Lung (tissue), 12 donors: ENCODE results near the gene DNAJC4. TPM values are rescaled to one million over a fixed set of nuclear protein-coding genes. Genes with fewer than 3 reads are reported as not detected.

ENCODE experiments used
- ATAC-seq: fragments of 200-7000 bp; cut with Tn5 transposase; one replicate; pipeline ENCODE4 v1.9.1; 2020; ENCODE audit warnings: moderate number of reproducible peaks; ENCODE audit not compliant: insufficient read depth, low FRiP score
- DNase-seq, 3 donors: peaks; one replicate each; pipeline ENCODE4 v3.0.0-alpha.2; 2013 to 2017
- H3K27ac ChIP-seq, 2 donors: one replicate each; pipeline ENCODE4 v1.5.1; 2013; ENCODE audit warnings: mild to moderate bottlenecking in 2 of 2, moderate library complexity in 2 of 2, control low read depth in 1 of 2, inconsistent platforms in 1 of 2, low read depth in 1 of 2, low read length in 1 of 2
- H3K27me3 ChIP-seq, 3 donors: one replicate each; pipeline ENCODE4 v1.5.1; 2013; ENCODE audit warnings: low read length in 2 of 3; ENCODE audit not compliant: control insufficient read depth in 3 of 3, insufficient read depth in 3 of 3
- H3K36me3 ChIP-seq, 4 donors: one replicate each; pipeline ENCODE4 v1.5.1; 2013; ENCODE audit warnings: low read length in 4 of 4, mild to moderate bottlenecking in 1 of 4, moderate library complexity in 1 of 4; ENCODE audit not compliant: control insufficient read depth in 4 of 4, insufficient read depth in 4 of 4
- H3K4me1 ChIP-seq, 5 donors: one replicate each; pipeline ENCODE4 v1.5.1; 2013; ENCODE audit warnings: low read length in 5 of 5, mild to moderate bottlenecking in 2 of 5, moderate library complexity in 1 of 5; ENCODE audit not compliant: control insufficient read depth in 5 of 5, insufficient read depth in 5 of 5
- H3K4me3 ChIP-seq: one replicate; pipeline ENCODE4 v1.5.1; 2013; ENCODE audit warnings: mild to moderate bottlenecking, control low read depth, moderate library complexity
- H3K9ac ChIP-seq, 2 donors: one replicate each; pipeline ENCODE4 v1.5.1; 2013; ENCODE audit warnings: low read length in 2 of 2, control low read depth in 1 of 2; ENCODE audit not compliant: insufficient read depth in 1 of 2
- H3K9me3 ChIP-seq, 4 donors: one replicate each; pipeline ENCODE4 v1.5.1; 2013; ENCODE audit warnings: low read length in 3 of 4, mild to moderate bottlenecking in 1 of 4, moderate library complexity in 1 of 4; ENCODE audit not compliant: control insufficient read depth in 4 of 4, insufficient read depth in 3 of 4
- CTCF ChIP-seq: IDR thresholded peaks from 2 replicates; pipeline ENCODE4 v1.5.1; 2012; ENCODE audit warnings: mild to moderate bottlenecking; ENCODE audit errors: control extremely low read depth, extremely low read depth
- WGBS, 2 donors: extraction: QIAGEN DNeasy Blood & Tissue Kit; methylation state at CpG; one replicate each; pipeline ENCODE4 v1.1.7; 2013; 5-methylcytosine and 5-hydroxymethylcytosine counted together
- polyA plus RNA-seq, 2 donors: library from polyadenylated mRNA; stranded (reverse); fragments of 200-250 nt; gene quantifications; one replicate each; pipeline ENCODE4 v1.2.1, GENCODE V29; 2013
- total RNA-seq, 2 donors: library from RNA; depleted of rRNA in 1 of 2; stranded (reverse); fragments of >200 nt in 1 of 2; gene quantifications; one replicate each; pipeline ENCODE4 v1.2.1, GENCODE V29; 2014 to 2021
- donor health status: control.
- donor health status: control.
- donor health status: Bipolar disorder and iron deficiency.
- donor health status: healthy.
- donor health status: DM: yes; HTN: yes; CAD: no.

The DNAJC4 gene
- total and polyA plus RNA-seq, 4 donors, result 22.7 to 58.4 (median 34.4) TPM

- Histone ChIP-seq H3K9me3 (no peaks in the 10 kb centered on the region), H3K9ac (no peak overlapping the region), H3K4me1 (peaks cover 0 to 41% (median 9%) of the 10 kb centered on the region in 5 donors), H3K27ac (peak overlapping the region in 1 of 2 donors; percentile 44), H3K4me3 (no peak overlapping the region), H3K27me3 (no peaks in the 10 kb centered on the region), H3K36me3 (no peaks in the 10 kb centered on the region)
- DNase-seq (no peak), ATAC-seq (no peak)
- WGBS, 2 donors, result 82 to 88% methylated on average over 7 of the region's 7 CpGs
- TF ChIP-seq CTCF, result no peak
Measured at GRCh38 chr11:64231546-64231945, 1.2 kb downstream of the DNAJC4 start.

GRCh38 chr11:64232182-64232966 lies 2.0 kb downstream of the DNAJC4 start:
- no peak for ATAC-seq
- no peak for TF ChIP-seq CTCF
- no peak overlapping the region for H3K4me3 ChIP-seq
- peak overlapping the region in 1 of 2 donors; percentile 9 for H3K27ac ChIP-seq
- WGBS, 2 donors, result 83 to 87% methylated on average over 15 of the region's 15 CpGs
- H3K9ac ChIP-seq, result no peak overlapping the region
- no peaks in the 10 kb centered on the region for H3K27me3 ChIP-seq
- DNase-seq, result no peak
- H3K9me3 ChIP-seq, result no peaks in the 10 kb centered on the region
- peaks cover 0 to 32% (median 9%) of the 10 kb centered on the region in 5 donors for H3K4me1 ChIP-seq
- peaks cover 0 to 2% (median 0%) of the 10 kb centered on the region in 4 donors for H3K36me3 ChIP-seq

GRCh38 chr11:64232967-64233315 lies 2.6 kb downstream of the DNAJC4 start:
- DNase-seq (no peak), ATAC-seq (no peak)
- peaks cover 0 to 6% (median 2%) of the 10 kb centered on the region in 4 donors for H3K36me3 ChIP-seq
- no peak for TF ChIP-seq CTCF
- H3K4me3 ChIP-seq, result no peak overlapping the region
- H3K9me3 ChIP-seq, result no peaks in the 10 kb centered on the region
- peaks cover 0 to 29% (median 12%) of the 10 kb centered on the region in 5 donors for H3K4me1 ChIP-seq
- no peak overlapping the region for H3K27ac ChIP-seq
- WGBS, 2 donors, result 82 to 93% methylated on average over 8 of the region's 8 CpGs
- no peak overlapping the region for H3K9ac ChIP-seq
- no peaks in the 10 kb centered on the region for H3K27me3 ChIP-seq
